BLaER1 treated with 17β-estradiol and CSF1 and Interleukin-3, amounts not matched to agents 10 nM and 100 nM (cell line): ENCODE results near the gene KCNIP3.

Source experiments
- H3K27ac ChIP-seq, 11 experiments: shearing (Covaris generic); formaldehyde crosslinking; 2 replicates each; pipeline ENCODE4 v1.8.1; 2022
- H3K27me3 ChIP-seq, 11 experiments: shearing (Covaris generic); formaldehyde crosslinking; 2 replicates each; pipeline ENCODE4 v1.8.1; 2022
- H3K36me3 ChIP-seq, 11 experiments: shearing (Covaris generic); formaldehyde crosslinking; 2 replicates each; pipeline ENCODE4 v1.8.1; 2022
- H3K4me1 ChIP-seq, 10 experiments: shearing (Covaris generic); formaldehyde crosslinking; 2 replicates each; pipeline ENCODE4 v1.8.1; 2022
- H3K4me2 ChIP-seq, 11 experiments: shearing (Covaris generic); formaldehyde crosslinking; 2 replicates each; pipeline ENCODE4 v1.8.1; 2022
- H3K4me3 ChIP-seq, 10 experiments: shearing (Covaris generic); formaldehyde crosslinking; 2 replicates each; pipeline ENCODE4 v1.8.1; 2022
- H3K9ac ChIP-seq, 11 experiments: shearing (Covaris generic); formaldehyde crosslinking; 2 replicates each; pipeline ENCODE4 v1.8.1; 2022
- H3K9me3 ChIP-seq, 11 experiments: shearing (Covaris generic); formaldehyde crosslinking; replicated peaks in 1 of 11; 2 replicates each; pipeline ENCODE4 v1.8.1; 2022
- H4K20me1 ChIP-seq, 11 experiments: shearing (Covaris generic); formaldehyde crosslinking; 2 replicates each; pipeline ENCODE4 v1.8.1; 2022
- Cebpa-rat ChIP-seq, 11 experiments: shearing (Covaris generic); IDR thresholded peaks; 2 replicates each; pipeline ENCODE4 v1.8.1; 2022

The KCNIP3 gene

DNA sequence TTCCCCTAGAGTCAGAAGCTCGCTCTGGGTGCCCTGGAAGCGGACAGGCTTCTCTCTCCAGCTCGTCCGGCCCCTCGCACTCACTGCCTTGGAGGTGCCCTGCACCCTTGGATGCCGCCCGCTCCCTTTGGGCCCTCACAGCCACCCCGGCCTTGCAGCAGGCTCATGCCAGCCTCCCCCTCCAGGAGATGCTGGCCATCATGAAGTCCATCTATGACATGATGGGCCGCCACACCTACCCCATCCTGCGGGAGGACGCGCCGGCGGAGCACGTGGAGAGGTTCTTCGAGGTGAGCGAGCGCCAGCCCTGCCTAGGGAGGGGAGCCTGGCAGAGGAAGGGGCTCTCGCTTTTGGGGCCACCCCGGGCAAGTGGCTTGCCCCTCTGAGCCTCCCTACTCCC lies 85.0 kb downstream of the KCNIP3 start:
- Histone ChIP-seq H3K27ac (no peak overlapping the region), H3K4me3 (no peak overlapping the region), H4K20me1 (no peaks in the 10 kb centered on the region), H3K4me2 (no peak overlapping the region), H3K36me3 (no peaks in the 10 kb centered on the region), H3K9me3 (no peaks in the 10 kb centered on the region), H3K9ac (no peak overlapping the region), H3K4me1 (peaks cover 0 to 20% (median 14%) of the 10 kb centered on the region in 10 experiments; a peak in 12 of 20 replicates), H3K27me3 (no peaks in the 10 kb centered on the region)
- TF ChIP-seq Cebpa-rat (IDR thresholded peaks at IDR 0.05): no peak

DNA sequence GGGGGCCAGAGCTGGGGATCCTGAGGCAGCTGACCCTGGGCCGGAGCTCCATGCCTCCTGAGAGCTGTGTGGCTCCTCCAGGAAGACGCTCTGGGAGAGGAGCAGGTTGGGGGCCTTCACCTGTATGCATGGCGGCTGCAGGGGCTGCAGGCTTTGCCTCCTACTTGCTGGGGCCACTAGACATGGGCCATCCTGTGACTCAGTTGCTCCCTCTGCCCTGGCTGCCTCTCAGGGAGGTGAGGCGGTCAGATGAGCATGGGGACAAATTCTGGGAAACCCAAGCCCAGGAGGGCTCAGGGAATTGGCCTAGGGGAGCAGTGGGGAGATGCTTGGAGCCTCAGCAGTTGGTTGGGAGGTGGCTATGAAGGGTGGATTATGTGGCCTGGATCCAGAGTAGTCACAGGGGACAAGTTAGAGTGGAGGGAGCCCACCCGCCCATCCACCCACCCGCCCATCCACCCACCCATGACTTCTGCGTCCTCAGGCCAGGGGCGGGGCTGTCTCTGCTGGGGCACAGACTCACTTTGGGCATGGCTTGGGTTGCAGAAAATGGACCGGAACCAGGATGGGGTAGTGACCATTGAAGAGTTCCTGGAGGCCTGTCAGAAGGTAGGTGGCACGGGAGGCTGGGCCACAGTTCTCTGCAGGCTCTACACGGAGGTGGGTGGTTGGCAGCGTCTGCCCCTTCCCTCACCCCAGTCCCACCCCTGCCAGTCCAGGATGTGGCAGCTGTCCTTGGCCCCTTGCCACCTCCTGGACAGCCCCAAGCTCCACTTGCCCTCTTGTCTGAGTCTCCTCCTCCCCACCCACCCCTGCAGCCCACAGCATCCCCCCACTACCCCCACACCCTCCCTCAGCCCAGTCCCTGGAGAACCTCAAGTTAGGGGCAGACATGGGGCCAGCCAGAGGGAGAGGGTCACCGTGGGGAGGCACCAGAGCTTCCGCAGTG lies 85.8 kb downstream of the KCNIP3 start:
- Histone ChIP-seq H3K27me3 (no peaks in the 10 kb centered on the region), H3K4me1 (peaks cover 0 to 20% (median 14%) of the 10 kb centered on the region in 10 experiments; a peak in 12 of 20 replicates), H3K27ac (no peak overlapping the region), H4K20me1 (no peaks in the 10 kb centered on the region), H3K9me3 (no peaks in the 10 kb centered on the region), H3K36me3 (no peaks in the 10 kb centered on the region), H3K4me2 (no peak overlapping the region), H3K4me3 (no peak overlapping the region), H3K9ac (no peak overlapping the region)
- no peak for TF ChIP-seq Cebpa-rat (IDR thresholded peaks at IDR 0.05)

DNA sequence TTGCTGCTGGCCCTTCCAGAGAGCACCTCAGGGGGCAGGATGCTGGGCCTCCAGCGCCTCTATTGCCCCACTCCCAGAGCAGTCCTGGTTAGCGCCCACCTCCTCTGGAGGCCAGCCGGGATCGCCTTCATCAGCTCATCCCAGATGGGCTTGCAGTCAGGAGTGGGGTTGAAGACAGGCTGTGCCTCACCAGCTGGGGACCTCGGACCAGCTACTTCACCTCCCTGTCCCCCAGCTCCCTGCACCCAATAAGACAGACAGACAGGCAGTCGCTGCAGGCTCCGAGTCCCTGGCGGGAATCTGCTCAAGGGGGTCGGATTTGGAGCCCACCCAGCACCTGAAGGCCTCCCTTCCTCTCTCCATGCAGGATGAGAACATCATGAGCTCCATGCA lies 86.5 kb downstream of the KCNIP3 start:
- no peak overlapping the region for H3K4me2 ChIP-seq

DNA sequence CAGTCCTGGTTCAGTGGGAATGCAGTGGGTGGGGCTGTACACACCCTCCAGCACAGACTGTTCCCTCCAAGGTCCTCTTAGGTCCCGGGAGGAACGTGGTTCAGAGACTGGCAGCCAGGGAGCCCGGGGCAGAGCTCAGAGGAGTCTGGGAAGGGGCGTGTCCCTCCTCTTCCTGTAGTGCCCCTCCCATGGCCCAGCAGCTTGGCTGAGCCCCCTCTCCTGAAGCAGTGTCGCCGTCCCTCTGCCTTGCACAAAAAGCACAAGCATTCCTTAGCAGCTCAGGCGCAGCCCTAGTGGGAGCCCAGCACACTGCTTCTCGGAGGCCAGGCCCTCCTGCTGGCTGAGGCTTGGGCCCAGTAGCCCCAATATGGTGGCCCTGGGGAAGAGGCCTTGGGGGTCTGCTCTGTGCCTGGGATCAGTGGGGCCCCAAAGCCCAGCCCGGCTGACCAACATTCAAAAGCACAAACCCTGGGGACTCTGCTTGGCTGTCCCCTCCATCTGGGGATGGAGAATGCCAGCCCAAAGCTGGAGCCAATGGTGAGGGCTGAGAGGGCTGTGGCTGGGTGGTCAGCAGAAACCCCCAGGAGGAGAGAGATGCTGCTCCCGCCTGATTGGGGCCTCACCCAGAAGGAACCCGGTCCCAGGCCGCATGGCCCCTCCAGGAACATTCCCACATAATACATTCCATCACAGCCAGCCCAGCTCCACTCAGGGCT lies 87.9 kb downstream of the KCNIP3 start:
- Histone ChIP-seq H3K9ac (no peak overlapping the region), H3K36me3 (no peaks in the 10 kb centered on the region), H3K4me2 (no peak overlapping the region), H3K27me3 (no peaks in the 10 kb centered on the region), H3K4me3 (no peak overlapping the region), H3K27ac (no peak overlapping the region), H4K20me1 (no peaks in the 10 kb centered on the region), H3K4me1 (peaks cover 0 to 10% (median 6%) of the 10 kb centered on the region in 10 experiments; a peak in 12 of 20 replicates), H3K9me3 (no peaks in the 10 kb centered on the region)
- TF ChIP-seq Cebpa-rat (IDR thresholded peaks at IDR 0.05): no peak

More for the DNA sequence above, 86.5 kb downstream of the KCNIP3 start:
- no peak for TF ChIP-seq Cebpa-rat (IDR thresholded peaks at IDR 0.05)
- H4K20me1 ChIP-seq: no peaks in the 10 kb centered on the region
- H3K4me1 ChIP-seq: peaks cover 0 to 20% (median 14%) of the 10 kb centered on the region in 10 experiments; a peak in 12 of 20 replicates
- H3K27ac ChIP-seq: no peak overlapping the region
- H3K36me3 ChIP-seq: no peaks in the 10 kb centered on the region
- H3K4me3 ChIP-seq: no peak overlapping the region
- no peak overlapping the region for H3K9ac ChIP-seq
- no peaks in the 10 kb centered on the region for H3K9me3 ChIP-seq
- H3K27me3 ChIP-seq: no peaks in the 10 kb centered on the region

DNA sequence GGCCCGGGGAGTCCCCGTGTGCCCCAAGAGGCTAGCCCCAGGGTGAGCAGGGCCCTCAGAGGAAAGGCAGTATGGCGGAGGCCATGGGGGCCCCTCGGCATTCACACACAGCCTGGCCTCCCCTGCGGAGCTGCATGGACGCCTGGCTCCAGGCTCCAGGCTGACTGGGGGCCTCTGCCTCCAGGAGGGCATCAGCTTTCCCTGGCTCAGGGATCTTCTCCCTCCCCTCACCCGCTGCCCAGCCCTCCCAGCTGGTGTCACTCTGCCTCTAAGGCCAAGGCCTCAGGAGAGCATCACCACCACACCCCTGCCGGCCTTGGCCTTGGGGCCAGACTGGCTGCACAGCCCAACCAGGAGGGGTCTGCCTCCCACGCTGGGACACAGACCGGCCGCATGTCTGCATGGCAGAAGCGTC lies 88.4 kb downstream of the KCNIP3 start:
- H3K4me3 ChIP-seq: no peak overlapping the region
- H3K27ac ChIP-seq: no peak overlapping the region
- H3K27me3 ChIP-seq: no peaks in the 10 kb centered on the region
- H3K4me1 ChIP-seq: peaks cover 0 to 10% (median 6%) of the 10 kb centered on the region in 10 experiments; a peak in 12 of 20 replicates
- no peaks in the 10 kb centered on the region for H4K20me1 ChIP-seq
- no peak for TF ChIP-seq Cebpa-rat (IDR thresholded peaks at IDR 0.05)
- H3K9ac ChIP-seq: no peak overlapping the region
- no peaks in the 10 kb centered on the region for H3K9me3 ChIP-seq
- H3K36me3 ChIP-seq: no peaks in the 10 kb centered on the region
- H3K4me2 ChIP-seq: no peak overlapping the region

DNA sequence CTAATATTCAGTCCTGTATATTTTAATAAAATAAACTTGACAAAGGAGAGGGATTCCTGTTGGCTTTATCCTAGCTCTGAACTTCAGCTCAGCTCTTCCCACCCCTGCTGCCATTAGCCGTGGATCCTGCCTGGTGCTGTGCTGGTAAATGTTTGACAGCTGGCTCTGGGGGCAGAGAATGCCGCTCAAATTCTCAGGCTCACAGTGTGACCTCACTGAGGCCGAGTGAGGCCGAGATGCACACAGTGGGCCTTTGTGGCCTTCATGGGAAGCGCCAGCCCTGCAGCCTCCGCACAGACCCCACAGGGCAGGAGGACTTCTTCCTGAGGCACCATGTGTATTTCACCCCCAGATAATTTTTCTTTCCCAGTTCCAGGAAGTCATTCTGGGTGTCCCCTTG lies 88.9 kb downstream of the KCNIP3 start:
- H3K27me3 ChIP-seq: no peaks in the 10 kb centered on the region
- no peak overlapping the region for H3K27ac ChIP-seq
- H3K4me1 ChIP-seq: peaks cover 0 to 10% (median 6%) of the 10 kb centered on the region in 10 experiments; a peak in 12 of 20 replicates
- no peaks in the 10 kb centered on the region for H3K9me3 ChIP-seq
- no peak overlapping the region for H3K4me2 ChIP-seq
- H3K9ac ChIP-seq: no peak overlapping the region
- no peaks in the 10 kb centered on the region for H4K20me1 ChIP-seq
- TF ChIP-seq Cebpa-rat (IDR thresholded peaks at IDR 0.05): no peak
- no peak overlapping the region for H3K4me3 ChIP-seq
- H3K36me3 ChIP-seq: no peaks in the 10 kb centered on the region

DNA sequence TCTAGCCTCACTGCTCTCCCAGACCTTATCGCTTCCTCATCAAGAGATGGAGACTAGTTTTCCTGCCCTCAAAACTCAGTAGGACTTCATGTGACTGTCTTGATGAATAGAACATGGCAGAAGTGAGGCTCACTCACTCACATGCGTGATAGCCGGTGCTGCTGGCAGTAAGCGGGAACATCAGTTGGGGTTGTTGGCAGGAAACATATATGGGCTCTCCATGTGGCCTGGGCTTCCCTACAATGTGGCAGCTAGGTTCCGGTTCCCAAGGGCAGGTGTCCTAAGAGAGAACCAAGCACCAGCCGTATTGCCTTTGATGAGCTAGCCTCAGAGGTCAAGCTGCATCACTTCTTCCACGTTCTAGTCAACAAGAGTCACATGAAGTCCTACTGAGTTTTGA lies 90.2 kb downstream of the KCNIP3 start:
- Histone ChIP-seq H4K20me1 (no peaks in the 10 kb centered on the region), H3K4me1 (peaks cover 0 to 5% (median 0%) of the 10 kb centered on the region in 10 experiments; a peak in 1 of 20 replicates), H3K4me3 (no peak overlapping the region), H3K9ac (no peak overlapping the region), H3K27me3 (no peaks in the 10 kb centered on the region), H3K36me3 (no peaks in the 10 kb centered on the region), H3K4me2 (no peak overlapping the region), H3K27ac (no peak overlapping the region), H3K9me3 (no peaks in the 10 kb centered on the region)
- no peak for TF ChIP-seq Cebpa-rat (IDR thresholded peaks at IDR 0.05)

DNA sequence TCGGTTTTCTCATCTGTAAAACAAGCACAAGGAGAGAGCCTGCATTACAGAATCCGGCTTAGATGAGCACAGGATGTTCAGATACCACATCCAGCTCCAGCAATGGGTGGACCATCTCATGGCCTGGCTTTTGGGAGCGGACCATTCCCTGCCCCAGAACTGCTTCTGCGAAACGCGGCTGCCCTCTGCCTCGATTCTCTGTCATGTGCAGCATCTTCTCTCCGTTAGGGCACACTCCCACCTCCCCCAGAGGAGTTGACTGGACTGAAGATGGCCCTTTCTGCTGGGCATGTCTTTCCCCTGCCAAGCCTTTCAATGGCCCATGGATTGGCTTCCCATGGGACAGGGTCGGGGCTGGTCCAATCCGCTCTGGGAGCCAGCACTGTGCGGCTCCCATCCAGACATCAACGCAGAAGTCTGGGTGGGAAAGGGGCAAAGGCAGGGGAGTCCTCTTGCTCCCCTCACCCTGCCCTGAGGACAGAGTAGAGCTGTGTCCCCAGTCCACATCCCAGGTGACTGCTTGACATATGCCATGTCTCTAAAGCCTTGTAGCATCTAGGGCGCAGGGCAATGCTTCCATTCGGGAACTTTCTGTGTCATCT lies 91.0 kb downstream of the KCNIP3 start:
- Histone ChIP-seq H3K4me2 (no peak overlapping the region), H3K9me3 (no peaks in the 10 kb centered on the region), H3K4me1 (peaks cover 0 to 5% (median 0%) of the 10 kb centered on the region in 10 experiments; a peak in 1 of 20 replicates), H4K20me1 (no peaks in the 10 kb centered on the region), H3K27ac (no peak overlapping the region), H3K4me3 (no peak overlapping the region), H3K36me3 (no peaks in the 10 kb centered on the region), H3K9ac (no peak overlapping the region), H3K27me3 (no peaks in the 10 kb centered on the region)
- no peak for TF ChIP-seq Cebpa-rat (IDR thresholded peaks at IDR 0.05)

DNA sequence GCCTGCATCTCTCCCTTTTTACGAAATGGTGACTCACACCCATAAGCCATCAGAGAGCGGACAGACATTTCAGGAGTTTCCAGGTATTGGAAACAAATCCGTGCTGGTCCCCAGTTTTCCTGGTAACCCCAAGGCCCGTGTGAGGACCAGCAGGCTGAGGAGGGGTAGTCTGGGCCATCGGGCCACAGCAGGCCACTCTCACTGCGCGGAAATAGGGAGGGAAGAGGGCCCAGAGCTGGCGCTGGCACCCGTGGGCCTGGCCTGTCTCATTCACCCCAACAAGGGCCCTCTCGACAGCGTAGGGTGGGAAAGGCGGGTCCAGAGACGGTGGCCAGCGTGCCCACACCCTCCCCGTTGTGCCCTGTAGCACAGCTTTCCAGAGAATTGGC lies 91.7 kb downstream of the KCNIP3 start:
- Histone ChIP-seq H3K9ac (no peak overlapping the region), H3K36me3 (no peaks in the 10 kb centered on the region), H3K4me2 (no peak overlapping the region), H3K9me3 (no peaks in the 10 kb centered on the region), H4K20me1 (no peaks in the 10 kb centered on the region), H3K4me1 (peaks cover 0 to 5% (median 0%) of the 10 kb centered on the region in 10 experiments; a peak in 1 of 20 replicates), H3K4me3 (no peak overlapping the region), H3K27ac (no peak overlapping the region), H3K27me3 (no peaks in the 10 kb centered on the region)
- no peak for TF ChIP-seq Cebpa-rat (IDR thresholded peaks at IDR 0.05)
